ENCODE data around the gene PPIL1. TPM values are rescaled to one million over a fixed set of nuclear protein-coding genes. Genes with fewer than 3 reads are reported as not detected.
A peak's percentile ranks its signal among the peaks of the same experiment; 100 is the strongest.

PPIL1 gene
- total and polyA plus RNA-seq, 2 experiments from 2014 or later = 51.7 to 53.0 TPM

- Histone ChIP-seq H4K20me1 (ENCODE audit: insufficient read depth, poor library complexity, severe bottlenecking) (no peaks in the 10 kb centered on the region), H3K4me1 (ENCODE audit: insufficient read depth) (peaks cover 45% of the 10 kb centered on the region), H3K27ac (peak overlapping the region; percentile 84), H3K4me3 (no peak overlapping the region), H3K79me2 (no peaks in the 10 kb centered on the region), H3K4me2 (no peak overlapping the region), H3K36me3 (replicated peaks; ENCODE audit: insufficient read depth, low read depth) (no peaks in the 10 kb centered on the region), H3K9me2 (replicated peaks; ENCODE audit: insufficient read depth) (no peaks in the 10 kb centered on the region), H3K9me3 (ENCODE audit: low read depth) (no peaks in the 10 kb centered on the region), H2AFZ (no peak overlapping the region), H3K27me3 (no peaks in the 10 kb centered on the region)
- peak; percentile 85 for DNase-seq (ENCODE audit: low spot score)
- 63% methylated on average over 10 of the region's 10 CpGs for WGBS (ENCODE audit: low lambda C conversion rate, missing lambda C conversion rate)
- TF ChIP-seq CTCF (IDR thresholded peaks at IDR 0.05; ENCODE audit: poor library complexity) (peak; percentile 20), EZH2 (IDR thresholded peaks at IDR 0.05; ENCODE audit: borderline replicate concordance) (no peak), EZH2phosphoT487 (IDR thresholded peaks at IDR 0.05; ENCODE audit: low read depth, severe bottlenecking, unreplicated experiment) (no peak)
Observed at GRCh38 chr6:36914227-36914794, 39.7 kb upstream of the PPIL1 start.

- no peaks in the 10 kb centered on the region for H4K20me1 ChIP-seq (ENCODE audit: insufficient read depth, poor library complexity, severe bottlenecking)
- no peak for DNase-seq (ENCODE audit: low spot score)
- H3K9me2 ChIP-seq (replicated peaks; ENCODE audit: insufficient read depth) = no peaks in the 10 kb centered on the region
- H3K4me2 ChIP-seq = peak overlapping the region; percentile 32
- no peak overlapping the region for H2AFZ ChIP-seq
- H3K79me2 ChIP-seq = no peaks in the 10 kb centered on the region
- TF ChIP-seq CTCF (IDR thresholded peaks at IDR 0.05; ENCODE audit: poor library complexity) = no peak
- TF ChIP-seq EZH2phosphoT487 (IDR thresholded peaks at IDR 0.05; ENCODE audit: low read depth, severe bottlenecking, unreplicated experiment) = no peak
- WGBS (ENCODE audit: low lambda C conversion rate, missing lambda C conversion rate) = 82% methylated on average over 4 of the region's 4 CpGs
- H3K27ac ChIP-seq = peak overlapping the region; percentile 84
- peaks cover 34% of the 10 kb centered on the region for H3K4me1 ChIP-seq (ENCODE audit: insufficient read depth)
- no peaks in the 10 kb centered on the region for H3K27me3 ChIP-seq
- no peaks in the 10 kb centered on the region for H3K9me3 ChIP-seq (ENCODE audit: low read depth)
- no peak overlapping the region for H3K4me3 ChIP-seq
- H3K36me3 ChIP-seq (replicated peaks; ENCODE audit: insufficient read depth, low read depth) = no peaks in the 10 kb centered on the region
Observed at GRCh38 chr6:36913082-36913481, 38.5 kb upstream of the PPIL1 start.

- no peaks in the 10 kb centered on the region for H3K79me2 ChIP-seq
- no peaks in the 10 kb centered on the region for H4K20me1 ChIP-seq (ENCODE audit: insufficient read depth, poor library complexity, severe bottlenecking)
- H3K27ac ChIP-seq = peak overlapping the region; percentile 84
- TF ChIP-seq EZH2phosphoT487 (IDR thresholded peaks at IDR 0.05; ENCODE audit: low read depth, severe bottlenecking, unreplicated experiment) (no peak), CTCF (IDR thresholded peaks at IDR 0.05; ENCODE audit: poor library complexity) (no peak), EZH2 (IDR thresholded peaks at IDR 0.05; ENCODE audit: borderline replicate concordance) (no peak)
- DNase-seq (ENCODE audit: low spot score) = peak; percentile 30
- no peaks in the 10 kb centered on the region for H3K36me3 ChIP-seq (replicated peaks; ENCODE audit: insufficient read depth, low read depth)
- H3K9me3 ChIP-seq (ENCODE audit: low read depth) = no peaks in the 10 kb centered on the region
- 52% methylated on average over 8 of the region's 8 CpGs for WGBS (ENCODE audit: low lambda C conversion rate, missing lambda C conversion rate)
- no peak overlapping the region for H3K4me2 ChIP-seq
- no peaks in the 10 kb centered on the region for H3K9me2 ChIP-seq (replicated peaks; ENCODE audit: insufficient read depth)
- H3K4me1 ChIP-seq (ENCODE audit: insufficient read depth) = peaks cover 30% of the 10 kb centered on the region
- no peak overlapping the region for H3K4me3 ChIP-seq
- no peak overlapping the region for H2AFZ ChIP-seq
- H3K27me3 ChIP-seq = no peaks in the 10 kb centered on the region
Observed at GRCh38 chr6:36912586-36912985, 38.0 kb upstream of the PPIL1 start.

Data from hepatocyte (in vitro differentiated cells).